Lung microvascular endothelial cell (primary cell): ENCODE results near the gene RXRA. TPM values are rescaled to one million over a fixed set of nuclear protein-coding genes. Genes with fewer than 3 reads are reported as not detected.
A peak's percentile ranks its signal among the peaks of the same experiment; 100 is the strongest.

Experiments
- DNase-seq, 2 donors: peaks; one replicate each; pipeline versions ENCODE4 v3.0.0 to v3.0.0-alpha.2; 2010; ENCODE audit warnings: low read depth in 2 of 2
- total RNA-seq: library from RNA; depleted of rRNA; stranded (reverse); fragments of >200 nt; gene quantifications from 2 replicates; pipeline ENCODE4 v1.2.1, GENCODE V29; 2014

The RXRA gene
- total RNA-seq, 1 donor from 2014 or later = 14.9 TPM

GRCh38 chr9:134431095-134431494 lies 104.8 kb downstream of the RXRA start:
- DNase-seq = no peak

DNA sequence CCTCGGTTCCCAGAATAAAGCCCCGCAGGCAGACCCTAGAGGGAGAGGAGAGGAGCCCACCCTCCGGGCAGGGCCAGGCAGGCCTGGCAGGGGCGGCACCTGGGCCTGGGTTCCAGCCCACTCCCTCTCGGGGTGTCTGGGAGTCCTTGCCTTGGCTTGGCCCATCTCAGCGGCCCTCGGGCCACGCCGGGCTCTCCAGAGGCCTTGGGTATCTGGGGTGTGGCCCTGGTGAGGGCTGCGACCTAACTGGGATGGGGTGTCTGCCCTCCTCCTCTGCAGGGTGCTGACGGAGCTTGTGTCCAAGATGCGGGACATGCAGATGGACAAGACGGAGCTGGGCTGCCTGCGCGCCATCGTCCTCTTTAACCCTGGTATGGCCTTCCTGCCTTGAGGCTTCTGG lies 105.4 kb downstream of the RXRA start:
- DNase-seq = no peak

DNA sequence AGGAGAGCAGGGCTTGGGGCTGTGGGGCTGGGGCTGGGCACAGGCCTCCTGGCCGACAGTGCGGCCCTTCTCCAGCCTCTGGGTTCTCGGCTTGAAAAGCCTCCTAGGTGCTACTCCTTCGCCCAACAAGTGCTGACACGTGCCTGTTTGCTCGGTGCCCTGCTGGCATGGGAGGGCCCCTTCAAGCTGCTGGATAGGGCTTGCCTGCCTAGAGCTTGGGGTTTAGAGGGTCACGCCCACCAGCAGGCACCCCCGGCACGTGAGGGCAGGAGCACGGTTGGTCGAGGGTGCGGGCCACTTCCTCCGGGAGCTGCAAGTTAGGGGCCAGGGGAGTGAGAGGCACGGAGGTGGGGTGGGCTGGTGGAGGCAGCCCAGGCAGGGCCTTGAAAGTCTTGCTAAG lies 106.2 kb downstream of the RXRA start:
- DNase-seq = no peak

DNA sequence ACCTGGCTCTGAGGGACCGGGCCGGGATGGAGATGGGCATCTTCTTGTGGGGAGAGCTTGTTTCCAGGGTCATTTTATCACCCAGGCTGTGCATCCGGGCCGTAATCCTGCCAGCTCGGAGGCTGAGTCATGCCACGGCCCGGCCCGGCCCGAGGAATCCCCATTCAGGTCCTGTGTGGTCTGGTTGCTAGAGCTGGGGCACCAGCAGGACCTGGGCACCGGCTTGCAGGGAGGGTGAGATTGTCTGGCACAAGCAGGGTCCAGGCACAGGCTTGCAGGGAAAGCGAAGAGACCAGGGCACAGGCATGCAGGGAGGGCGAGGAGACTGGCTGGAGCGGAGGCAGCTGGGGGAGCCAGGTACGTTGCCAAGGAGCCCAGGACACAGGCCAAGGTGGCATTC lies 106.8 kb downstream of the RXRA start:
- DNase-seq = peak; percentile 43 to 49

DNA sequence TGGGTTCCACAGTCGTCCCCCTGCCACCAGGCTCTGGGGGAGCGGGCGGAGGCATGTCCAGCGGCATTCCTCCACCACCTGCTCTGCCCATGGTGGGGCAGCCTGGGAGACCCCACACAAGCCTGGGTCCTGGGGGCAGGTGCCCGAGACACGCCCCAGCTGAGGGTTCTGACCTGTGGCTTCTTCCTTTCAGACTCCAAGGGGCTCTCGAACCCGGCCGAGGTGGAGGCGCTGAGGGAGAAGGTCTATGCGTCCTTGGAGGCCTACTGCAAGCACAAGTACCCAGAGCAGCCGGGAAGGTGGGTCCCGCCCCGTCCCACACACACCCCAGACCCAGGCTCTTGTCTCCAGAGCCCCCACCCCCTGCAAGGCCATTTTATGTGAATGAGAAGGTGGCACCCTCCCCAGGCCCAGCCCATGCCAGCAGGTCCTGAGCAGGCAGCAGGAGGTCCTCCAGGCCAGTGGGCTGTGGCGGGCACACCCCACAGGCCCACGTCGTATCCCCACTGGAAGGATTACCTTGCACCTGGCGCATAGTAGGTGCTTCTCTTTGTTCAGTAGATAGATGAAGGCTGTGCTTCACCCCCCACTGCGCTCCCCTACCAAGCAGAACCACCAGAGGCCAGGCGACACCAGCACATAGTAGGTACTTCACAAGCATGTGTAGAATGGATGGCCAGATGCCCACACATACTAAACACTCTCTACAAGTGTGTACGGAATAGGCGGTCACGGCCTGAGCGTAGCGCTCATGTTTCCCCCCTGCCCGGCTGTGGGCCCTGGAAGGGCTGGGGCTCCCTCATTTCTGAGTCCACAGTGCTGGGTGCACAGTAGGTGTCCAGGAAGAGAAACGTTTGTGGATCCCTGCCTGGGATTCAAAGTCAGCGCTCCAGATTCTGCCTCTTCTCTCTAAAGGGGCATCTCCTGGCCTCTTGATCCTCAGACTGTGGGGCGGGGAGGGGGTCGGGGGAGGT lies 107.9 kb downstream of the RXRA start:
- DNase-seq = peak in 1 of 2 donors; percentile 14

DNA sequence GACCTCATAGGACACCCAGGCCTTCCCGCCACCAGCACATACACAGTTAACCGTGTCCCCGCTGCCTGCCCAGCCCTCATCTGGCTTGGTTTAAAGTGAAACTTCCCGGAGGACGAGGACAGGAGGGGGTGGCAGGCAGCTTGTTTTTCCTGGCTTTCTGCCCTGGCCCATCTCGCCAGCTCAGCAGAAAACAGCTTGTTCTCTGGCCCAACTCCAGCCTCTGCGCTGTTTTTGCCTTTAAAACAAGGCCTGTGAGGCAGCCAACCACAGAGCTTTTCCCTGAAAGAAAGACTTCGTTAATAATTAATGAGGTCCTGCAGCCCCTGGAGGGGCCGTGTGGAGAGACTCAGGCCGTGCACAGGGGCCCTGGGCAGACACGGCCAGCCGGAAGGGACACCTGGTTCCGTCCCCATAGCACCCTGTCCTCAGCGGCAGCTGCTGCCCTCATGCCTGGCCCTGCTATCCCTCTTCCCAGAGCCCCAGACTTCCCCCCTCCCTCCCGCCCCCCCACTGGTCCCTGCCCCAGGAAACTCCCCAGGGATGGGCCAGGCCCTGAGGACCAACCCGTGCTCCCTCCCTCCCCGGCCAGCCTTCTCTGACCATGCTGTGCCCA lies 108.7 kb downstream of the RXRA start:
- DNase-seq = peak; percentile 93 to 98

- DNase-seq = no peak
These were observed 109.5 kb downstream of the RXRA start for GRCh38 chr9:134435550-134436378.

DNA sequence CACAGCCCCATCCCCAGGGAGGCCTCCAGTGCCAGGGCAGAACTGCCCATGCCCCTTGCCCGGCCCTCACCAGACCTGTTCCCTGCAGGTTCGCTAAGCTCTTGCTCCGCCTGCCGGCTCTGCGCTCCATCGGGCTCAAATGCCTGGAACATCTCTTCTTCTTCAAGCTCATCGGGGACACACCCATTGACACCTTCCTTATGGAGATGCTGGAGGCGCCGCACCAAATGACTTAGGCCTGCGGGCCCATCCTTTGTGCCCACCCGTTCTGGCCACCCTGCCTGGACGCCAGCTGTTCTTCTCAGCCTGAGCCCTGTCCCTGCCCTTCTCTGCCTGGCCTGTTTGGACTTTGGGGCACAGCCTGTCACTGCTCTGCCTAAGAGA lies 110.1 kb downstream of the RXRA start:
- DNase-seq = no peak

GRCh38 chr9:134436911-134437310 lies 110.7 kb downstream of the RXRA start:
- DNase-seq = no peak

- DNase-seq = no peak
These were observed 111.3 kb downstream of the RXRA start for GRCh38 chr9:134437403-134438194.

- no peak for DNase-seq
These were observed 112.0 kb downstream of the RXRA start for GRCh38 chr9:134438195-134438788.

- no peak for DNase-seq
These were observed 113.1 kb downstream of the RXRA start for GRCh38 chr9:134439368-134439784.

GRCh38 chr9:134440636-134441226 lies 114.5 kb downstream of the RXRA start:
- DNase-seq = no peak

GRCh38 chr9:134441227-134442084 lies 115.2 kb downstream of the RXRA start:
- no peak for DNase-seq

- DNase-seq = no peak
These were observed 115.8 kb downstream of the RXRA start for GRCh38 chr9:134442085-134442474.

- no peak for DNase-seq
These were observed 116.4 kb downstream of the RXRA start for GRCh38 chr9:134442486-134443173.

GRCh38 chr9:134443174-134444037 lies 117.2 kb downstream of the RXRA start:
- DNase-seq = peak; percentile 80 to 83

DNA sequence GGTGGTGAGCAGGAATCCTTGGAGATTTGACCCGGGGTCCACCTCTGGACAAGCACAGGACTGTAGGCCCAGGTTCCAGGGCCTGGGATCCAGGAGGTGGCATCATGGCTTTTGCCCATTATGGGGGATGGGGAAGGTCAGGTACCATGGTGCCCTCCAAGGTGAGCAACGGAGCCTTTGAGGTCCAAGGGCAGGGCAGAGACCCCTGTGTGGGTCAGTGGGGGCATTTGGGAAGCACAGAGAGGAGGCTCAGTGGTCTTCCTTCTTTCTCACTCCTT lies 117.7 kb downstream of the RXRA start:
- DNase-seq = no peak
